ENCODE measurements around the gene AZU1. TPM values are rescaled to one million over a fixed set of nuclear protein-coding genes. Genes with fewer than 3 reads are reported as not detected.

The AZU1 gene
- total and polyA plus RNA-seq, 2 of the 8 experiments (the other 6 are each of a cell fraction or from before 2014, with no cell fraction given), result 0.80 to 1.3 TPM

DNA sequence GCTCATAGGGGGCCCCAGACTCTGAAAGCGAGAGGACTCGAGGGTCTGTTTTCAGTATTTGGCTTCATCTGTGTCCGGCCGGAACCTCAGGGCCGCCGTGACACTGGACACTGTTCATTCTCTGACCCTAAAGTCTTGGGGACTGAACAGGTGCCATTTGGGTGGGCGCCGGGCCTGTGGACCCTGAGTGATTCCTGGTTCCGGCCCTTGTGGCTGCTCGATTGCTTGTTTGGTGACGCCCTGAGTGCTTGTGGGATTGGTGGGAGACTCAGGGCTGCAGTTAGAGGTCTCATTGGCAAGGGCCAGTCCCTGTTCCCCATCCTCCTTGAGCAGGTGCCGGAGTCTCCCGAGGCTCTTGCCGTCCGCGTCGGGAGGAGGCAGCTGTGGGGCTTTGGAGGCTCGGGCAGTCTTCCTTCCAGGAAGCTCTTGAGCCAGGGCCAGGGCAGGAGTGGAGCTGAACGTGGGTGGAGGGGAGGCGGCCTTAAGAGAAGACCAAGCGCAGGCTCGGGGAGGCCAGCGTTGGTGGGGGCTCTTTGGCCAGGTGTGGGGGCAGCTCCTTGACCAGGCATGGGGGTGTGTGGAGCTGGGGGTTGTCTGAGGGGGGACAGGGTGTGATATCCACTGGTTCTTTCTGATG is 25.7 kb upstream of the AZU1 start:
- WGBS, 2 experiments (ENCODE audit: extremely low coverage in 1 of 2, insufficient coverage in 1 of 2, insufficient read length in 1 of 2, insufficient replicate concordance in 2 of 2, low coverage in 1 of 2, low lambda C conversion rate in 2 of 2, missing lambda C conversion rate in 1 of 2), result 94% methylated on average over 20 of the region's 23 CpGs; no CpG with 5 or more reads in 1 of the 2 experiments
- no peaks in the 10 kb centered on the region for H3K27me3 ChIP-seq (replicated peaks in 1 of 4; ENCODE audit: control insufficient read depth in 3 of 4, extremely low read depth in 1 of 4, insufficient read depth in 3 of 4, low read length in 3 of 4)
- ChIA-PET POLR2A (ENCODE audit: partially characterized antibody) (interaction anchor here (0.6 to 16.9 kb wide), 18 partner anchors 8 to 391 kb away, joined by 3 to 277 read pairs (median 6); partner anchors contain the start of genes AZU1, PLPPR3 and PRTN3), CTCF (ENCODE audit: partially characterized antibody) (interaction anchor here (0.7 to 1.5 kb wide), 3 partner anchors 29 to 227 kb away, joined by 3 to 5 read pairs (median 4); no protein-coding TSS in a partner anchor)
- peaks cover 8% of the 10 kb centered on the region; the same call in 1 of the 2 replicates for H3K23me2 ChIP-seq (ENCODE audit: low read depth, low read length)
- no peak overlapping the region for H3K4me3 ChIP-seq (ENCODE audit: extremely low read depth in 1 of 4, insufficient read depth in 2 of 4, low read depth in 3 of 4, low read length in 4 of 4)
- H2AFZ ChIP-seq (ENCODE audit: low read length), result no peak overlapping the region
- no peak overlapping the region for H2BK12ac ChIP-seq (ENCODE audit: low read depth, low read length)
- TF ChIP-seq RBBP5 (IDR thresholded peaks at IDR 0.05; ENCODE audit: borderline replicate concordance, low read depth, low read length) (no peak), CTBP2 (IDR thresholded peaks at IDR 0.05; ENCODE audit: borderline replicate concordance, insufficient read depth, insufficient read length, low read length) (no peak), SIRT6 (IDR thresholded peaks at IDR 0.05; ENCODE audit: low read length) (no peak), SUZ12 (IDR thresholded peaks at IDR 0.05; ENCODE audit: low read length) (no peak), GABPA (IDR thresholded peaks at IDR 0.05; ENCODE audit: borderline replicate concordance, insufficient read depth, low read length) (no peak), JUN (IDR thresholded peaks at IDR 0.05; ENCODE audit: low read depth, low read length) (no peak), SRF (IDR thresholded peaks at IDR 0.05; ENCODE audit: low read depth, low read length) (no peak), CEBPB (IDR thresholded peaks at IDR 0.05; ENCODE audit: low read depth, low read length) (no peak), KDM4A (IDR thresholded peaks at IDR 0.05; ENCODE audit: low read depth, low read length, severe bottlenecking) (no peak), TCF12 (IDR thresholded peaks at IDR 0.05; ENCODE audit: low read depth, low read length) (no peak), NANOG (IDR thresholded peaks at IDR 0.05; ENCODE audit: insufficient read depth, low read depth, low read length, poor library complexity, severe bottlenecking) (no peak), RFX5 (IDR thresholded peaks at IDR 0.05; ENCODE audit: borderline replicate concordance, low read depth, low read length) (no peak)
- no peak overlapping the region for H2BK20ac ChIP-seq (ENCODE audit: low read length)
- peak overlapping the region; percentile 16 to 38; a peak in 3 of 4 replicates for H3K4me2 ChIP-seq (ENCODE audit: insufficient read depth in 1 of 2, low read depth in 2 of 2, low read length in 2 of 2)
- no peak overlapping the region for H2AK5ac ChIP-seq (ENCODE audit: low read depth, low read length)
- H3K9ac ChIP-seq (replicated peaks in 1 of 4; ENCODE audit: extremely low read depth in 1 of 4, low read depth in 3 of 4, low read length in 3 of 4), result peak overlapping the region in 1 of 4 experiments; percentile 39; a peak in 2 of 7 replicates
- peaks cover 33 to 64% (median 57%) of the 10 kb centered on the region in 4 experiments for H3K36me3 ChIP-seq (ENCODE audit: control insufficient read depth in 2 of 4, insufficient read depth in 4 of 4, low read length in 3 of 4)
- no peak overlapping the region for H2BK15ac ChIP-seq (ENCODE audit: low read length)
- H4K8ac ChIP-seq (ENCODE audit: extremely low read depth, insufficient read depth, low read length), result no peak overlapping the region
- no peak overlapping the region for H4K91ac ChIP-seq (replicated peaks; ENCODE audit: insufficient read length, low read length)
- no peak overlapping the region for H3K23ac ChIP-seq (ENCODE audit: insufficient read length)
- H3K9me3 ChIP-seq (ENCODE audit: insufficient read depth in 2 of 2, low read depth in 1 of 2, low read length in 1 of 2), result no peaks in the 10 kb centered on the region
- peaks cover 0 to 25% (median 15%) of the 10 kb centered on the region in 4 experiments; a peak in 6 of 7 replicates for H3K4me1 ChIP-seq (replicated peaks in 1 of 4; ENCODE audit: control insufficient read depth in 3 of 4, insufficient read depth in 4 of 4, low read length in 3 of 4)
- no peak overlapping the region for H3K4ac ChIP-seq (replicated peaks; ENCODE audit: insufficient read length, low read depth, low read length)
- peaks cover 67 to 75% of the 10 kb centered on the region in 2 experiments for H4K20me1 ChIP-seq (replicated peaks in 1 of 2; ENCODE audit: control insufficient read depth in 1 of 2, insufficient read depth in 2 of 2, low read length in 2 of 2)
- DNase-seq (ENCODE audit: low read depth in 1 of 2, low spot score in 2 of 2) (no peak), FAIRE-seq (no peak)
- no peak overlapping the region for H3K18ac ChIP-seq (ENCODE audit: extremely low read depth, low read length)
- peak overlapping the region; percentile 53; the same call in 1 of the 2 replicates for H3K27ac ChIP-seq (ENCODE audit: low read depth, low read length)
- H2BK120ac ChIP-seq (replicated peaks; ENCODE audit: low read depth, low read length), result no peak overlapping the region
- H3K56ac ChIP-seq (replicated peaks; ENCODE audit: insufficient read length, low read depth, low read length), result no peak overlapping the region
- H3K79me1 ChIP-seq (ENCODE audit: low read depth, low read length), result peaks cover 16% of the 10 kb centered on the region
- no peak overlapping the region for H4K5ac ChIP-seq (ENCODE audit: insufficient read length, low read depth, low read length)
- peaks cover 62 to 86% of the 10 kb centered on the region in 2 experiments for H3K79me2 ChIP-seq (ENCODE audit: control insufficient read depth in 1 of 2, insufficient read depth in 2 of 2, low read length in 2 of 2)
- H2BK5ac ChIP-seq (ENCODE audit: low read depth, low read length), result peak overlapping the region; percentile 60; the same call in 1 of the 2 replicates
- H3K14ac ChIP-seq (ENCODE audit: insufficient read length), result no peak overlapping the region
